ENCODE measurements around the gene URM1.

GRCh38 chr9:128324401-128324800 is 46.8 kb upstream of the URM1 start:
- TF ChIP-seq CTCF (IDR thresholded peaks at IDR 0.05) (no peak), ZFX (IDR thresholded peaks at IDR 0.05; ENCODE audit: borderline replicate concordance) (no peak)

Measured in 22Rv1 (cell line).